Measurements from ENCODE around the gene SPATA25.

Gene SPATA25

GRCh38 chr20:45909336-45909808 lies 21.9 kb upstream of the SPATA25 start:
- no peaks in the 10 kb centered on the region for H3K9me3 ChIP-seq (ENCODE audit: insufficient read depth, low read length)
- no peaks in the 10 kb centered on the region for H3K9me2 ChIP-seq (replicated peaks; ENCODE audit: insufficient read depth, low read length)
- H3K4me3 ChIP-seq (ENCODE audit: insufficient read depth, low read length, poor library complexity, severe bottlenecking) = no peak overlapping the region
- H3F3A ChIP-seq (ENCODE audit: insufficient read depth) = no peaks in the 10 kb centered on the region
- no peaks in the 10 kb centered on the region for H3K27me3 ChIP-seq (ENCODE audit: low read length)
- no peak overlapping the region for H2AFZ ChIP-seq (ENCODE audit: low read depth, low read length, severe bottlenecking)
- H3K36me3 ChIP-seq (ENCODE audit: low read length) = no peaks in the 10 kb centered on the region
- no peaks in the 10 kb centered on the region for H3K79me2 ChIP-seq (ENCODE audit: insufficient read depth, low read length)
- H3K9ac ChIP-seq (ENCODE audit: low read length) = no peak overlapping the region
- no peak overlapping the region for H3K27ac ChIP-seq (ENCODE audit: low read depth, low read length)
- H3K4me2 ChIP-seq (ENCODE audit: low read depth, low read length, poor library complexity, severe bottlenecking) = no peak overlapping the region
- H4K20me1 ChIP-seq (ENCODE audit: low read depth, low read length) = no peaks in the 10 kb centered on the region
- no peak for TF ChIP-seq EZH2phosphoT487 (conservative IDR thresholded peaks at IDR 0.05; ENCODE audit: low read length)

GRCh38 chr20:45908084-45908483 lies 20.7 kb upstream of the SPATA25 start:
- no peak overlapping the region for H3K27ac ChIP-seq (ENCODE audit: low read depth, low read length)
- H3K79me2 ChIP-seq (ENCODE audit: insufficient read depth, low read length) = no peaks in the 10 kb centered on the region
- no peaks in the 10 kb centered on the region for H3K27me3 ChIP-seq (ENCODE audit: low read length)
- H4K20me1 ChIP-seq (ENCODE audit: low read depth, low read length) = no peaks in the 10 kb centered on the region
- no peak overlapping the region for H3K9ac ChIP-seq (ENCODE audit: low read length)
- no peak for TF ChIP-seq EZH2phosphoT487 (conservative IDR thresholded peaks at IDR 0.05; ENCODE audit: low read length)
- H3F3A ChIP-seq (ENCODE audit: insufficient read depth) = no peaks in the 10 kb centered on the region
- no peaks in the 10 kb centered on the region for H3K36me3 ChIP-seq (ENCODE audit: low read length)
- H3K9me3 ChIP-seq (ENCODE audit: insufficient read depth, low read length) = no peaks in the 10 kb centered on the region
- H2AFZ ChIP-seq (ENCODE audit: low read depth, low read length, severe bottlenecking) = no peak overlapping the region
- H3K4me3 ChIP-seq (ENCODE audit: insufficient read depth, low read length, poor library complexity, severe bottlenecking) = no peak overlapping the region
- H3K9me2 ChIP-seq (replicated peaks; ENCODE audit: insufficient read depth, low read length) = no peaks in the 10 kb centered on the region
- no peak overlapping the region for H3K4me2 ChIP-seq (ENCODE audit: low read depth, low read length, poor library complexity, severe bottlenecking)

GRCh38 chr20:45907219-45907948 lies 20.0 kb upstream of the SPATA25 start:
- Histone ChIP-seq H3F3A (ENCODE audit: insufficient read depth) (no peaks in the 10 kb centered on the region), H3K27me3 (ENCODE audit: low read length) (no peaks in the 10 kb centered on the region), H3K9me3 (ENCODE audit: insufficient read depth, low read length) (no peaks in the 10 kb centered on the region), H3K27ac (ENCODE audit: low read depth, low read length) (no peak overlapping the region), H3K4me3 (ENCODE audit: insufficient read depth, low read length, poor library complexity, severe bottlenecking) (no peak overlapping the region), H3K79me2 (ENCODE audit: insufficient read depth, low read length) (no peaks in the 10 kb centered on the region), H3K9me2 (replicated peaks; ENCODE audit: insufficient read depth, low read length) (no peaks in the 10 kb centered on the region), H4K20me1 (ENCODE audit: low read depth, low read length) (no peaks in the 10 kb centered on the region), H3K9ac (ENCODE audit: low read length) (no peak overlapping the region), H3K36me3 (ENCODE audit: low read length) (no peaks in the 10 kb centered on the region), H2AFZ (ENCODE audit: low read depth, low read length, severe bottlenecking) (no peak overlapping the region), H3K4me2 (ENCODE audit: low read depth, low read length, poor library complexity, severe bottlenecking) (no peak overlapping the region)
- TF ChIP-seq EZH2phosphoT487 (conservative IDR thresholded peaks at IDR 0.05; ENCODE audit: low read length) (no peak), CTCF (IDR thresholded peaks at IDR 0.05; ENCODE audit: insufficient read depth, low read length, poor library complexity, severe bottlenecking) (no peak)

- Histone ChIP-seq H4K20me1 (ENCODE audit: low read depth, low read length) (no peaks in the 10 kb centered on the region), H3K9me3 (ENCODE audit: insufficient read depth, low read length) (no peaks in the 10 kb centered on the region), H3K27ac (ENCODE audit: low read depth, low read length) (no peak overlapping the region), H3K9ac (ENCODE audit: low read length) (no peak overlapping the region), H3K36me3 (ENCODE audit: low read length) (no peaks in the 10 kb centered on the region), H3F3A (ENCODE audit: insufficient read depth) (no peaks in the 10 kb centered on the region), H3K79me2 (ENCODE audit: insufficient read depth, low read length) (no peaks in the 10 kb centered on the region), H3K4me3 (ENCODE audit: insufficient read depth, low read length, poor library complexity, severe bottlenecking) (no peak overlapping the region), H2AFZ (ENCODE audit: low read depth, low read length, severe bottlenecking) (no peak overlapping the region), H3K27me3 (ENCODE audit: low read length) (no peaks in the 10 kb centered on the region), H3K4me2 (ENCODE audit: low read depth, low read length, poor library complexity, severe bottlenecking) (no peak overlapping the region), H3K9me2 (replicated peaks; ENCODE audit: insufficient read depth, low read length) (no peaks in the 10 kb centered on the region)
- TF ChIP-seq CTCF (IDR thresholded peaks at IDR 0.05; ENCODE audit: insufficient read depth, low read length, poor library complexity, severe bottlenecking) (no peak), EZH2phosphoT487 (conservative IDR thresholded peaks at IDR 0.05; ENCODE audit: low read length) (no peak)
Observed at GRCh38 chr20:45905505-45906079, 18.2 kb upstream of the SPATA25 start.
